CD4-positive, alpha-beta T cell treated with Interleukin-2 at 100 ng/mL for 4 hours (primary cell): ENCODE results near the gene ABCC4.

Experiments used
- DNase-seq: peaks from one replicate; pipeline ENCODE4 v3.0.0-alpha.2; 2020; ENCODE audit warnings: low spot score

ABCC4 gene

GRCh38 chr13:95155093-95155492 lies 146.2 kb downstream of the ABCC4 start:
- no peak for DNase-seq

- DNase-seq, result no peak
These were observed 146.8 kb downstream of the ABCC4 start for GRCh38 chr13:95154413-95154886.

GRCh38 chr13:95153647-95154412 lies 147.4 kb downstream of the ABCC4 start:
- no peak for DNase-seq

- DNase-seq, result no peak
These were observed 149.2 kb downstream of the ABCC4 start for GRCh38 chr13:95151942-95152587.

GRCh38 chr13:95150555-95150954 lies 150.7 kb downstream of the ABCC4 start:
- no peak for DNase-seq

- DNase-seq, result no peak
These were observed 154.8 kb downstream of the ABCC4 start for GRCh38 chr13:95146486-95146885.

GRCh38 chr13:95145587-95145986 lies 155.7 kb downstream of the ABCC4 start:
- no peak for DNase-seq

GRCh38 chr13:95140502-95140901 lies 160.7 kb downstream of the ABCC4 start:
- DNase-seq, result no peak

GRCh38 chr13:95138876-95139585 lies 162.2 kb downstream of the ABCC4 start:
- no peak for DNase-seq

GRCh38 chr13:95137096-95137495 lies 164.2 kb downstream of the ABCC4 start:
- DNase-seq, result no peak

- DNase-seq, result no peak
These were observed 164.6 kb downstream of the ABCC4 start for GRCh38 chr13:95136638-95137037.

- DNase-seq, result no peak
These were observed 167.8 kb downstream of the ABCC4 start for GRCh38 chr13:95133498-95133897.

- DNase-seq, result no peak
These were observed 172.2 kb downstream of the ABCC4 start for GRCh38 chr13:95129004-95129403.

GRCh38 chr13:95128045-95128643 lies 173.1 kb downstream of the ABCC4 start:
- no peak for DNase-seq

GRCh38 chr13:95124959-95125358 lies 176.3 kb downstream of the ABCC4 start:
- DNase-seq, result no peak

- DNase-seq, result no peak
These were observed 177.5 kb downstream of the ABCC4 start for GRCh38 chr13:95123726-95124125.

- DNase-seq, result no peak
These were observed 179.2 kb downstream of the ABCC4 start for GRCh38 chr13:95122063-95122462.

GRCh38 chr13:95121516-95121915 lies 179.7 kb downstream of the ABCC4 start:
- no peak for DNase-seq

GRCh38 chr13:95120650-95121049 lies 180.6 kb downstream of the ABCC4 start:
- DNase-seq, result no peak

- DNase-seq, result no peak
These were observed 182.5 kb downstream of the ABCC4 start for GRCh38 chr13:95118541-95119324.

GRCh38 chr13:95117092-95117491 lies 184.2 kb downstream of the ABCC4 start:
- no peak for DNase-seq

- DNase-seq, result no peak
These were observed 185.7 kb downstream of the ABCC4 start for GRCh38 chr13:95115525-95115924.
